ENCODE measurements around the gene HSPA1A. TPM values are rescaled to one million over a fixed set of nuclear protein-coding genes. Genes with fewer than 3 reads are reported as not detected.

HSPA1A gene
- total and polyA plus RNA-seq, 9 of the 15 experiments (the other 6 are each of a cell fraction or from before 2014, with no cell fraction given), result 2.2 to 273 (median 107) TPM

DNA sequence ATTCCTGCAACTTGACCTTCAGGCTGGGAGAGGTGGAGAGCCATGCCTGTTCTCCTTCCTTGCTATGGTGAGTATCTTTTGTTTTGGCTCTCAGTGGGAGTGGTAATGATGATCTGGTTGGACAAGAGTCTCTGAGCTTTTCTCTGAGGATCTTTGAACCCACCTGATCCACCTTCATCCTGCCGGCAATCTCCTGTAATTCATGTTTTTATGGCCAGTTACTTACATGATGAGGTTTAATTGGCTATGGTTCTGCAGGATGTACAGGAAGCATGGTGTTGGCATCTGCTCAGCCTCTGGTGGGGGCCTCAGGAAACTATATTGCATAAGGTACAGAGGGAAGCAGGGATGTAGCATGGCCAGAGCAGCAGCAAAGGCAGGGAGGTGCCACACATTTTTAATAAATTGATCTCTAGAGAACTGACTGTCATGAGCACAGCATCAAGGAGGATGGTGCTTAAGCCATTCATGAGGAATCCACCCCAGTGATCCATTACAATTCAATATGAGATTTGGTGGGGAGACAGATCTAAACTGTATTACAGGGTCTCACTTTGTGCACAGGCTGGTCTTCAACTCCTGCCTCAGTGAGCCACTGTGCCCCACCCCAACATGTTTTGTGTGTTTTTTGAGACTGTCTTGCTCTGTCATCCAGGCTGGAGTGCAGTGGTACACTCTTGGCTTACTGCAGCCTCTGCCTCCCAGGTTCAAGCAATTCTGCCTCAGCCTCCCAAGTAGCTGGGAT lies 22.2 kb downstream of the HSPA1A start:
- no TSS peak for BruUV-seq (replicated peaks)
- FAIRE-seq (no peak), DNase-seq (ENCODE audit: extremely low read depth in 1 of 4, low spot score in 3 of 4) (peak in 2 of 4 experiments; percentile 13 to 29), ATAC-seq (no peak)
- intact Hi-C loops (cut with micrococcal nuclease), result no loop called here
- ChIA-PET POLR2A (interaction anchor here (0.7 to 13.1 kb wide), 33 partner anchors 8 to 296 kb away, joined by 3 to 229 read pairs (median 6); partner anchors contain the start of genes ABHD16A, APOM, BAG6 and C6orf47), CTCF (ENCODE audit: low intra/inter-chr PET ratio) (interaction anchor here (0.6 to 1.0 kb wide), 3 partner anchors 11 to 65 kb away, joined by 3 read pairs; no protein-coding TSS in a partner anchor)
- Histone ChIP-seq H3K4me3 (peak overlapping the region; percentile 85), H3K27me3 (ENCODE audit: control insufficient read depth in 2 of 2, insufficient read depth in 2 of 2, low read length in 2 of 2) (no peaks in the 10 kb centered on the region), H2AFZ (ENCODE audit: low read depth, low read length) (no peak overlapping the region), H3K79me2 (ENCODE audit: control insufficient read depth, insufficient read depth, low read length) (peaks cover 63% of the 10 kb centered on the region), H3K4me2 (ENCODE audit: insufficient read depth, low read length) (peak overlapping the region; percentile 94), H4K20me1 (replicated peaks; ENCODE audit: control insufficient read depth, insufficient read depth, low read length) (peaks cover 30% of the 10 kb centered on the region), H3K36me3 (ENCODE audit: control insufficient read depth, insufficient read depth, low read length) (peaks cover 60% of the 10 kb centered on the region), H3K4me1 (replicated peaks in 1 of 2; ENCODE audit: control insufficient read depth in 2 of 2, insufficient read depth in 2 of 2, low read length in 2 of 2) (peaks cover 31 to 48% of the 10 kb centered on the region in 2 experiments), H3K9ac (ENCODE audit: insufficient read depth in 1 of 2, low read depth in 2 of 2, low read length in 2 of 2) (peak overlapping the region; percentile 98 to 100), H3K9me3 (replicated peaks; ENCODE audit: control insufficient read depth, insufficient read depth, low read depth, low read length) (no peaks in the 10 kb centered on the region; the same call in 1 of the 2 replicates), H3K9me1 (ENCODE audit: control insufficient read depth, insufficient read depth, low read length) (no peaks in the 10 kb centered on the region), H3K27ac (ENCODE audit: extremely low read depth, low read depth, low read length) (peak overlapping the region; percentile 88)
- WGBS (ENCODE audit: insufficient coverage, low coverage, missing lambda C conversion rate), result 0% methylated on average over 1 of the region's 1 CpG
- in situ Hi-C loops (cut with MboI), result no loop called here
- TF ChIP-seq PTTG1 (tag; IDR thresholded peaks at IDR 0.05; ENCODE audit: low read depth) (no peak), ZC3H8 (IDR thresholded peaks at IDR 0.05) (no peak), MAFK (IDR thresholded peaks at IDR 0.05; ENCODE audit: low read length) (no peak), ZNF146 (CRISPR knock-in tag; IDR thresholded peaks at IDR 0.05; ENCODE audit: unreplicated experiment) (no peak), HNRNPL (IDR thresholded peaks at IDR 0.05; ENCODE audit: low read depth, low read length) (0 out of 2 replicates have a peak, but pooled peaks have one; percentile 20), NCOA4 (IDR thresholded peaks at IDR 0.05; ENCODE audit: partially characterized antibody) (no peak), ZKSCAN8 (CRISPR knock-in tag; IDR thresholded peaks at IDR 0.05) (no peak), ZBTB1 (CRISPR knock-in tag; IDR thresholded peaks at IDR 0.05; ENCODE audit: borderline replicate concordance, low read depth) (peak; percentile 63; the same call in 1 of the 2 replicates), HDAC2 (IDR thresholded peaks at IDR 0.05) (no peak), ZNF57 (CRISPR knock-in tag; IDR thresholded peaks at IDR 0.05) (no peak), ZNF253 (CRISPR knock-in tag; conservative IDR thresholded peaks at IDR 0.05) (no peak), SRSF9 (IDR thresholded peaks at IDR 0.05; ENCODE audit: borderline replicate concordance, low read depth, low read length) (no peak), GABPB1 (CRISPR knock-in tag; IDR thresholded peaks at IDR 0.05) (peak; percentile 66), NEUROD1 (IDR thresholded peaks at IDR 0.05; ENCODE audit: borderline replicate concordance, low read depth, low read length, partially characterized antibody) (peak; percentile 10), ZBTB8A (IDR thresholded peaks at IDR 0.05; ENCODE audit: partially characterized antibody) (no peak), ELF4 (CRISPR knock-in tag; IDR thresholded peaks at IDR 0.05) (no peak), ZNF384 (IDR thresholded peaks at IDR 0.05; ENCODE audit: low read depth, low read length) (no peak), U2AF2 (optimal IDR thresholded peaks at IDR 0.05; ENCODE audit: low read depth, low read length) (no peak), RBM39 (optimal IDR thresholded peaks at IDR 0.05; ENCODE audit: low read depth, low read length) (peak; percentile 4), HMG20B (CRISPR knock-in tag; IDR thresholded peaks at IDR 0.05) (no peak), CBX2 (IDR thresholded peaks at IDR 0.05; ENCODE audit: insufficient read depth, low read length, poor library complexity, severe bottlenecking) (no peak), KAT7 (CRISPR knock-in tag; IDR thresholded peaks at IDR 0.05; ENCODE audit: borderline replicate concordance) (peak; percentile 81; the same call in 1 of the 2 replicates)
